Smooth muscle cell of bladder (primary cell): ENCODE measurements around the gene CTNNA3. TPM values are rescaled to one million over a fixed set of nuclear protein-coding genes. Genes with fewer than 3 reads are reported as not detected.

Experiments
- total RNA-seq: library from RNA; depleted of rRNA; stranded (reverse); fragments of >200 nt; gene quantifications from 2 replicates; pipeline ENCODE4 v1.2.3, GENCODE V29; 2014

The CTNNA3 gene
- 0.09 TPM in 1 of 2 replicates, not detected in the other for total RNA-seq

GRCh38 chr10:67696029-67696428, at the start of gene CTNNA3:
TSS of gene CTNNA3 (minus strand) at chr10:67696195.

GRCh38 chr10:66925896-66926715, 769.9 kb downstream of the CTNNA3 start, which contains the start of gene LRRTM3:
TSS of gene LRRTM3 (plus strand) at chr10:66926036.

Other genes with a start within 250 kb of the CTNNA3 start
- 4.3 and 9.6 TPM in 2 replicates for gene DNAJC12, start 142.0 kb upstream of the CTNNA3 start, total RNA-seq
- gene SIRT1, start 188.5 kb upstream of the CTNNA3 start, total RNA-seq = 12.9 and 13.9 TPM in 2 replicates